Prostate gland (tissue), 2 donors: ENCODE results near the gene PDE12.
A peak's percentile ranks its signal among the peaks of the same experiment; 100 is the strongest.

Experiments
- CTCF ChIP-seq, 4 experiments: fragments of 200-600 bp in 2 of 4; fragments of 450-650 bp in 2 of 4; sonication (generic) in 2 of 4; IDR thresholded peaks; 1 replicate in 3 of 4; 2 replicates in 1 of 4; pipeline ENCODE4 v1.5.1; 2016 to 2019; ENCODE audit warnings: antibody characterized with exemption in 4 of 4, mild to moderate bottlenecking in 2 of 4, moderate library complexity in 2 of 4
- POLR2AphosphoS5 ChIP-seq: sonication (generic); formaldehyde crosslinking; IDR thresholded peaks from one replicate; pipeline ENCODE4 v1.6.1; 2017; ENCODE audit warnings: antibody characterized with exemption

GRCh38 chr3:57582474-57583168 lies 26.5 kb downstream of the PDE12 start:
- TF ChIP-seq POLR2AphosphoS5 (no peak), CTCF (IDR thresholded peaks at IDR 0.05) (peak in 1 of 4 experiments; percentile 25)
